Nephron (organoid): ENCODE data around the gene ERGIC1.
A peak's percentile ranks its signal among the peaks of the same experiment; 100 is the strongest.
"Not testable (repeated sequence)": the region's sequence is repeated elsewhere in the genome, so short reads cannot be mapped to it uniquely, and the experiment has no call there.

Experiments
- H3K27ac Mint-ChIP-seq, 3 experiments: 2 replicates each; pipeline ENCODE4 v1.8.0; 2020; ENCODE audit warnings: mixed read lengths in 3 of 3, mild to moderate bottlenecking in 2 of 3, moderate library complexity in 1 of 3
- H3K27me3 Mint-ChIP-seq: 2 replicates; pipeline ENCODE4 v1.8.0; 2021; ENCODE audit warnings: low read depth, mild to moderate bottlenecking, moderate library complexity, mixed read lengths
- H3K36me3 Mint-ChIP-seq: 2 replicates; pipeline ENCODE4 v1.8.0; 2020; ENCODE audit warnings: low read depth, mixed read lengths
- H3K4me1 Mint-ChIP-seq: 2 replicates; pipeline ENCODE4 v1.8.0; 2020; ENCODE audit warnings: mixed read lengths
- H3K4me3 Mint-ChIP-seq, 3 experiments: 2 replicates each; pipeline ENCODE4 v1.8.0; 2020; ENCODE audit warnings: mild to moderate bottlenecking in 3 of 3, mixed read lengths in 3 of 3, moderate library complexity in 2 of 3
- H3K9me3 Mint-ChIP-seq: 2 replicates; pipeline ENCODE4 v1.8.0; 2020; ENCODE audit warnings: mixed read lengths
- TF ChIP-seq, protein P1 (sequence below), 3 experiments: fragments of 200-600 bp; sonication (generic); IDR thresholded peaks; one replicate each; pipeline ENCODE4 v1.5.0; 2021; ENCODE audit warnings: antibody characterized with exemption in 3 of 3; ENCODE audit not compliant: unreplicated experiment in 3 of 3

The ERGIC1 gene

DNA sequence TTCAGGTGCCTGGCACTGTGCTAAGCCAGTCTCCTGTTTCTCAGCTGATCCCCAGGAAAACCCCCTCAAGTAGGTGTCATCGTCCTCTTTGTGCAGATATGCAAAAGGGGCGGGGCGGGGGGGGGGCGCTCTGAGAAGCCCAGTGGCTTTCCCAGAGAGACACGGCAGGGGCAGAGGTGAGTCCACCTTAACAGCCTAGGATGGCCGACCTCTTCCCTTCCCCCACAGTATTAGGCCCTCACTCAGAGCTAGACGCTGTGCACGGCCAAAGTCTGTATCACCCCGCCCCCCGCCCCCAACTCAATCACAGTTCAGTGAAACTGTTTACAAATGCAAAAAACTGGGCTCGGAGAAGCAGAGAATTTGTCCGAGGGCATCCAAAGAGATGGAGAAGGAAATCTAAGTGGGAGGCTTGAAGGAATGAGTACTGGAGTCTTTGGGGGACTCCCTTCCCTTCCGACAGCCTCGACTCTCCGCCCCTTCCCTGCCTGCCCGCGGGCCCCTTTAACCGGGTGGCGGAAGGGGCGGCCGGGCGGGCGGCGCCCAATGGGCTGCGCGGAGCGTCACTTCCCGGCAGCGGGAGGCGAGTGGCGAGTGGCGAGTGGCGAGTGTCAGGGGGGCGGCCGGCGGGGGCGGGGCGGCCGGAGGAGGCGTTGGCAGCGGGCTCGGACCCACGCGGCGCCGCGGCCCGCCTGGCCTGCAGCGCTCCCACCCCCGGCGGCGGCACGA, at the start of gene ERGIC1:
TSS of gene ERGIC1 (plus strand) at position 566 of the 729 bp plus-strand sequence. CDS start at position 729, 163 bp downstream.
- Mint-ChIP-seq H3K36me3 (no peaks in the 10 kb centered on the region), H3K27ac (peak within 1 kb of the TSS; percentile 48 to 93 (median 90)), H3K4me3 (peak within 1 kb of the TSS; percentile 90 to 94 (median 90)), H3K9me3 (no peaks in the 10 kb centered on the region), H3K27me3 (peaks cover under 1% of the 10 kb centered on the region), H3K4me1 (peaks cover 39% of the 10 kb centered on the region)
- TF ChIP-seq, protein P1, sequence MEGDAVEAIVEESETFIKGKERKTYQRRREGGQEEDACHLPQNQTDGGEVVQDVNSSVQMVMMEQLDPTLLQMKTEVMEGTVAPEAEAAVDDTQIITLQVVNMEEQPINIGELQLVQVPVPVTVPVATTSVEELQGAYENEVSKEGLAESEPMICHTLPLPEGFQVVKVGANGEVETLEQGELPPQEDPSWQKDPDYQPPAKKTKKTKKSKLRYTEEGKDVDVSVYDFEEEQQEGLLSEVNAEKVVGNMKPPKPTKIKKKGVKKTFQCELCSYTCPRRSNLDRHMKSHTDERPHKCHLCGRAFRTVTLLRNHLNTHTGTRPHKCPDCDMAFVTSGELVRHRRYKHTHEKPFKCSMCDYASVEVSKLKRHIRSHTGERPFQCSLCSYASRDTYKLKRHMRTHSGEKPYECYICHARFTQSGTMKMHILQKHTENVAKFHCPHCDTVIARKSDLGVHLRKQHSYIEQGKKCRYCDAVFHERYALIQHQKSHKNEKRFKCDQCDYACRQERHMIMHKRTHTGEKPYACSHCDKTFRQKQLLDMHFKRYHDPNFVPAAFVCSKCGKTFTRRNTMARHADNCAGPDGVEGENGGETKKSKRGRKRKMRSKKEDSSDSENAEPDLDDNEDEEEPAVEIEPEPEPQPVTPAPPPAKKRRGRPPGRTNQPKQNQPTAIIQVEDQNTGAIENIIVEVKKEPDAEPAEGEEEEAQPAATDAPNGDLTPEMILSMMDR (IDR thresholded peaks at IDR 0.05; ENCODE audit: unreplicated experiment in 3 of 3) = no peak

DNA sequence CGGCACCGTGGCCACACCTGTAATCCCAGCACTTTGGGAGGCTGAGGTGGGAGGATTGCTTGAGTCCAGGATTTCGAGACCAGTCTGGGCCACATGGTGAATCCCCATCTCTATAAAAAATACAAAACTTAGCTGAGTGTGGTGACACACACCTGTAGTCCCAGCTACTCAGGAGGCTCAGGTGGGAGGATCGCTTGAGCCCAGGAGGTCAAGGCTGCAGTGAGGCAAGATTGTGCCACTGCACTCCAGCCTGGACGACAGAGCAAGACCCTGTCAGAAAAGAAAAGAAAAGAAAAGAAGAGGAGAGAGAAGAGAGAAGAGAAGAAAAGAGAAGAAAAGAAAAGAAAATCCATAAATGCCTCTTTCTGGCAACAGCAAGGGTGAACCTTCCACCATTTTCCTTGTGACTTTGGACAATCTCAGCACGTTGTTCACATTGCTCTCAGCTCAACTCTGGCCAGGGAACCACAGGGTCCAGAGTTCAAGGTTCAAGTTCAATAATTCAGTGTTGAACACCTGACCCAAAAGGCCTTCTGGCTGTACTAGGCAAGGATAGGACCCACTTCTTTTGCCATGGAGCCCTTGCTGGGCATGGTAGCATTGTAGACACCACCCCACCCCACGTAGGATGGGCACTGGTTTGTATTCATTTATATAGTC, 48.5 kb upstream of the ERGIC1 start:
- Mint-ChIP-seq H3K36me3 (no peaks in the 10 kb centered on the region), H3K4me3 (no peak overlapping the region), H3K27me3 (no peaks in the 10 kb centered on the region), H3K27ac (no peak overlapping the region), H3K4me1 (peaks cover 4% of the 10 kb centered on the region), H3K9me3 (no peaks in the 10 kb centered on the region)
- TF ChIP-seq, protein P1 (IDR thresholded peaks at IDR 0.05; ENCODE audit: unreplicated experiment in 3 of 3) = no peak

- Mint-ChIP-seq H3K36me3 (no peaks in the 10 kb centered on the region), H3K4me1 (peaks cover 11% of the 10 kb centered on the region), H3K9me3 (no peaks in the 10 kb centered on the region), H3K27ac (no peak overlapping the region), H3K27me3 (no peaks in the 10 kb centered on the region), H3K4me3 (no peak overlapping the region)
- TF ChIP-seq, protein P1 (IDR thresholded peaks at IDR 0.05; ENCODE audit: unreplicated experiment in 3 of 3) = no peak
Measured at GRCh38 chr5:172786736-172787462, 47.2 kb upstream of the ERGIC1 start.

DNA sequence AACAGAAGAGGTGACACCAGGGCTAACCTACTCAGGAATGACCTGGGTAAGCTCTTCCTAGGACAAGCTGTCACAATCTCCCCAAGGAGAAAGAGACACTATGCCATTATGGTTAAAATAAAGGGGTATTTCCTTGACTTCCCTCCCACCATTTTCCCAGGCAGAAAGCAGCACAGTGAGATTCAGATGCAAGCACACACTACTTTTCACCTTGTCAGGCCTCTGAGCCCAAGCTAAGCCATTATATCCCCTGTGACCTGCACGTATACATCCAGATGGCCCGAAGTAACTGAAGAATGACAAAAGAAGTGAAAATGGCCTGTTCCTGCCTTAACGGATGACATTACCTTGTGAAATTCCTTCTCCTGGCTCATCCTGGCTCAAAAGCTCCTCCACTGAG, 46.5 kb upstream of the ERGIC1 start:
- not testable (repeated sequence) for H3K27me3 Mint-ChIP-seq, H3K9me3 Mint-ChIP-seq, H3K36me3 Mint-ChIP-seq

GRCh38 chr5:172788771-172789686, 45.0 kb upstream of the ERGIC1 start:
- TF ChIP-seq, protein P1 (IDR thresholded peaks at IDR 0.05; ENCODE audit: unreplicated experiment in 3 of 3) = no peak
- no peak overlapping the region for H3K4me3 Mint-ChIP-seq
- peak overlapping the region in 2 of 3 experiments; percentile 23 to 25 for H3K27ac Mint-ChIP-seq
- no peaks in the 10 kb centered on the region for H3K36me3 Mint-ChIP-seq
- no peaks in the 10 kb centered on the region for H3K9me3 Mint-ChIP-seq
- peaks cover 22% of the 10 kb centered on the region for H3K4me1 Mint-ChIP-seq
- H3K27me3 Mint-ChIP-seq = no peaks in the 10 kb centered on the region

More for the DNA sequence above, 46.5 kb upstream of the ERGIC1 start:
- H3K4me1 Mint-ChIP-seq = peaks cover 12% of the 10 kb centered on the region
- H3K27ac Mint-ChIP-seq, H3K4me3 Mint-ChIP-seq: not testable (repeated sequence)
